ENCODE measurements around the gene PSMB2.

Gene PSMB2

DNA sequence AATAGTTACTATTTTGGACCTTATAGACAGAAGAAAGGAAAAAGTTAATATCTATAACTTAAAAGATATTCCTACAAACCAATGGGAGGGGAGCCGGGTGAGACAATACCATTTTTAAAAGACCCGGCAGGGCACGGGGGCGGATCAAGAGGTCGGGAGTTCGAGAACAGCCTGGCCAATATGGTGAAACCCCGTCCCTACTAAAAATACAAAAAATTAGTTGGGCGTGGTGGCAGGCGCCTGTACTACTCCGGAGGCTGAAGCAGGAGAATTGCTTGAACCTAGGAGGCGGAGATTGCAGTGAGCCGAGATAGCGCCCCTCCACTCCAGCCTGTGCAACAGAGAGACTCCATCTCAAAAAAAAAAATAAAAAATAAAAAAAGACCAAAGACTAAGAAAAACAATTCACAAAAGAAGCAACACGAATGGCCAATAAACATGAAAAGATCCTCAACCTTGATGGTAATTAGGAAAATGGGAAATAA lies 1.2 kb upstream of the PSMB2 start:
- no peak for DNase-seq (ENCODE audit: low read depth, low spot score)

DNA sequence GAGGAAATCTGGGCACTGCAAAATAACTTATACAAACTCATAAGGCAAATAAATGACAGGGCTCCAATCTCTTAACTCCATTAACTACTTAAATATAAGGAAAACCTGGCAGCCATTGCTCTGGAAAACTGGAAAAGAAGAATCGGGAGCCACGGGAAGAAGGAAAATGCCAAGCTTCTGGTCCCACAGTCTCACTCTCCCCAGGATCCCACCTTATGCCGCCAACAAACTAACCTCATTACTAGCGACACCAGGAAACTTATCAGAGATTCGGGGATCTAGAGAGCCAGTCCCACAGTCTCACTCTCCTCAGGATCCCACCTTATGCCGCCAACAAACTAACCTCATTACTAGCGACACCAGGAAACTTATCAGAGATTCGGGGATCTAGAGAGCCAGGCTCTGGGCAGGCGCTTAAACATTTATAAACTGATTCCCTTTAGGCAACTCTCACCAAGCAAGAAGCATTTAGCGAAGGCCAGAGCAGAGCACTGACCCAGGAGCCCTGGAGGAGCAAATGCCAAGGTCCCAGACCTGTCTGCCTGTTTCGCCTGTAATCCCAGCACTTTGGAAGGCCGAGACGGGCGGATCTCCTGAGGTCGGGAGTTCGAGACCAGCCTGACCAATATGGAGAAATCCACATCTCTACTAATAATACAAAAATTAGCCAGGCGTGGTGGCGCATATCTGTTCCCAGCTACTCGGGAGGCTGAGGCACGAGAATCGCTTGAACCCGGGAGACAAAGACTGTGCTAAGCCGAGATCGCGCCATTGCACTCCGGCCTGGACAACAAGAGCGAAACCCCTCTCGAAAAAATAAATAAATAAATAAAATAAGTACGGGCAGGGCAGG lies 720 bp downstream of the PSMB2 start:
- DNase-seq (ENCODE audit: low read depth, low spot score) = no peak

DNA sequence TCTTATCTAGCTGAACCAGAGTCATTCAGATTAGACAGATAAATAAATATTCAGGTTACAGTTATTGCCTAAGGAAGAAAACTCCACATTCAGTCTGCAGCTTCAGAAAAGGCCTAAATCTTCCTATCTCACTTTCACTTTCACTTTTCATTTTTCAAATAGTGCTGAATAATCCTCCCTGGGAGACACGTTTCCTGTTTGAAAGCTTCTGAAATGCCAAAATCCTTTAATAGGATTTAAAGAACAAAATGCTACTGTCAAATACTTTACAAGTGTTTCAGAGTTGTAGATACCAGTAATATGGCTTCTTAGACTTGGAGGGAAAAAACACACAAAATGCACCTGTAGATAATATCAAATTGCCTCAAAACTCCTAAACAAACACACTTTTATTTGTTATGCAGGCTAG lies 3.9 kb downstream of the PSMB2 start:
- DNase-seq (ENCODE audit: low read depth, low spot score) = no peak

DNA sequence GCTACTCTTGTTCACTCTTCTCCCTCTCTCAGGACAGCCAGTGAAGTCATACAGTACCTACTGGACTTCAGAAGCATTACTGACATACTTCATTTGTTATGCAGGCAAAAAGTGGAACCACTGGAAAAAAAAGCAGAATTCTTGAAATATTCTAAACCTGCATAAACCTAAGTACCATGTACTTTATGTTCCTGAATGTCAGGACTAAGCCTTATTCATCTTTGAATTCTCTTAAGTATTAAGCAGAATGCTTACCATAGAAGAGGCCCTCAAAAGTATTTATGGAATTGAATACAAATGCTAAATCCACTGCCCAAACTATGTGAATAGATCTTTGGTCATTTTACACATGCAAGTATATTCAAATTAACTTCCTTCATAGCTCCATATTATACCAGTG lies 7.8 kb downstream of the PSMB2 start:
- DNase-seq (ENCODE audit: low read depth, low spot score) = no peak

GRCh38 chr1:35631396-35631795 lies 9.9 kb downstream of the PSMB2 start:
- no peak for DNase-seq (ENCODE audit: low read depth, low spot score)

DNA sequence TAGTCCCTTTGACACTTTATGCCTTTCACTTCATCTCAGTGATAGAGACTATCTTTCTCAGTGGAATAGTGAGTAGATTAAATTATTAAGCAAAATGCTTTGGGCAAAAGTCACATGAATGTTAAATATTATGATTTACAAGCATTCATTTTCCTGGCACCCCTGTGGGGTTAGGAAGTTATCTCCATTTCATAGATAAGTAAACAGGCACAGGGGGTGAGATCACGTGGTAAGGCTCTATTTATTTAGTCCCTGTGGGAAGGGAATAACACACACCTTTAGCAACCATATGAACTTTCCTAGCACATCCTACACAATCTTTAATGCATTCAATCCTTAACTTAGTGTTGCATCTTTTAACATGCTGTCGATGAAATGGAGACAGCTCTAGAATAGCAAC lies 12.3 kb downstream of the PSMB2 start:
- no peak for DNase-seq (ENCODE audit: low read depth, low spot score)

- DNase-seq (ENCODE audit: low read depth, low spot score) = no peak
Measured at GRCh38 chr1:35623832-35624231, 17.5 kb downstream of the PSMB2 start.

DNA sequence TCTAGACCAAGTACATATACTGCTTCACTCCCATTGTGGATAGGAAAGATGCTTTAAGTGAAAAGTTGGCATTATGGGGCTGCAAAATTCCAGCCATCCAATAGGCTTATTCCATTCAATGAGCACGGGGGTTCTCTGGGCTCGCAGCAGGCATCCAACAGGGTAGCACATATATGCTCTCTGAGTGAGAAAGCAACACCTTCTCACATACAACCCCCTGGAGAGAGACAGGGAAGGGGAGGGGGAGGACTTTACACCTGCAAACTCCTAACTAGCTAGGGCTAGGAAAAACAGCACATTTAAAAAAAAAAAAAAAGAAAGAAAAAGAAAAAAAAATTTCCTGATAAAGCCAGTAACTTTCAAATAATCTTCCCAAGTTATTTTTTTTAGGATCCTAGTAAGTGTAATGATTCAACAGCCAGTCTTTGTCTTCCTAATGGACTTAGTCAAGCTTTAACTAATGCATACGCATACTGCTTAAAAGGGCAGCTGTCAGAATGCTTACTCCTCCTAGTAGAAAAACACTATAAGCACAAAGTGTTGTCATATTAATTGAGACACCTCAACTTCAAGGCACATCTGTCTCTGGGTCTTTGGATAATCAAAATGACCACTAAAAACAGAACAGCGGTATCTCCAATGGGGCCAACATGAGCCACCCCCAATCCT lies 18.7 kb downstream of the PSMB2 start:
- DNase-seq (ENCODE audit: low read depth, low spot score) = no peak

DNA sequence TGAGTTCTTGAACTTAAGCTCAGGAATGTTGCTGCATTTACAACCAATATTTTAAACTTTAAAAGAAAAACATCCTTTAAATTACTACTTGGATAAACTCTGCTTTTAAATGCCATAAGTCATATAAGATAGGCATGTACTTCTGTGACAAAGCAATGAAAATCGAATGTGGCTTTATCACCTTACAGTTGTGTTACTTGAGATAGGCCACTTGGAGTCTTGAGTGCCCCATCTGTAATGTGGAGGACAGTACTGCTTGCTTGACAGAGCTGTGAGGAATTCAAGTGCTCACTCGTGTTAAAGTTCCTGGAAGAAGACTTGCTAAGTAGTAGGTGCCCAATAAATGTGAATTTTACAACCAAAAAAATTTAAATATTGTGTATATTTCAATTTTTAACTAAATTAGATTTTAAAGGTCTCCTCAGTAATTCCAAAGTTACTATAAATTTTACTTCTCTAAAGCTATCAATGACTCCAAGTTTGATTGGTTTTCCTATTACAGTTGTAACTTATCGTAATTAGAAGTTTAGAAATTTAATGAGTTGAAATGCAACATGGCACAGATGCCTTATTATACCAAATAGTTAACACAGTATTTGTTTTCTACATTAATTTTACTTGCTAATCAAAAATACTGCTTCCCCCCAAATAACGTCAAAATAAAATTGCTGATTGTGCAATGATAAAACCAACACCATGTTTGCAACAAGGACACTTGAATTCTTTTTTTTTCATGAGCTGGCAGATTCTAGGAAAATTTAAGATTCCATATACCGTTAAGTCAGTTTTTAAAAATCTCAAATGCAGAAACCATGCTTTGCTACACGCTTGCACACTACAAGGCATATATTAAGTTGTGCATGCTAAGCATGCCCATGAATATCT lies 21.8 kb downstream of the PSMB2 start:
- no peak for DNase-seq (ENCODE audit: low read depth, low spot score)

- DNase-seq (ENCODE audit: low read depth, low spot score) = no peak
Measured at GRCh38 chr1:35615440-35615839, 25.9 kb downstream of the PSMB2 start.

DNA sequence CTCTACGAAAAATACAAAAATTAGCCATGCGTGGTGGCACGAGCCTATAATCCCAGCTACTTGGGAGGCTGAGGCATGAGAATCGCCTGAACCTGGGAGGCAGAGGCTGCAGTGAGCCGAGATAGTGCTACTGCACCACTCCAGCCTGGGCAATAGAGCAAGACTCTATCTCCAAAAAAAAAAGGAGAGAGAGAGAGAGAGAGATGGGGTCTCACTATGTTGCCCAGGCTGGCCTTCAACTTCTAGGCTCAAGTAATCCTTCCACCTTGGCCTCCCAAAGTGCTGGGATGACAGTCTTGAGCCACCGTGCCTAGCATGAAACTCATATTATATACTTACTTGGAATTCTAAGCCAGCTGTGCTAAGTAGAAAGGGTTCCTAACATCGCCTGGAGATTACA lies 29.7 kb downstream of the PSMB2 start:
- DNase-seq (ENCODE audit: low read depth, low spot score) = no peak

GRCh38 chr1:35605867-35606182 lies 35.5 kb downstream of the PSMB2 start:
- DNase-seq (ENCODE audit: low read depth, low spot score) = no peak

- DNase-seq (ENCODE audit: low read depth, low spot score) = no peak
Measured at GRCh38 chr1:35605071-35605866, 36.1 kb downstream of the PSMB2 start.

GRCh38 chr1:35603941-35604340 lies 37.4 kb downstream of the PSMB2 start:
- no peak for DNase-seq (ENCODE audit: low read depth, low spot score)

GRCh38 chr1:35603468-35603867 lies 37.9 kb downstream of the PSMB2 start:
- no peak for DNase-seq (ENCODE audit: low read depth, low spot score)

- no peak for DNase-seq (ENCODE audit: low read depth, low spot score)
Measured at GRCh38 chr1:35600593-35600992, 40.7 kb downstream of the PSMB2 start.

DNA sequence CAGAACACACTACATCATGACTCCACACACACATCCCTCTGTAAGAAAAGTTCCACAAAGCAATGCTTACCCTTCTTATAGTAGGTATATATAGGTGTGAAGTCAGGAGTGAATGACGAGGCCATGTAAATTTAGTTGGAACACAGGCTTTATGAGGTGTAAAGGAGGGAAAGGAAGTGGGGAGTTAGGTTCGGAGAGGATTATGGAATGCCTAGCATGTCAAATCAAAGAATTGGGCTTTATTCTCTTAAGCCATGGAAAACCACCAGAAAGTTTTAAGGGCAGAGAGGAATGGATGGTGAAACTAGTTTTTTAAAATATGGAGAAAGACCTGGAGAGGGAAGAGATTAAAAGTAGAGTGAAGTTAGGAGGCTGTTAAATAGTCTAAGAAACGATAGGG lies 41.9 kb downstream of the PSMB2 start:
- DNase-seq (ENCODE audit: low read depth, low spot score) = no peak

DNA sequence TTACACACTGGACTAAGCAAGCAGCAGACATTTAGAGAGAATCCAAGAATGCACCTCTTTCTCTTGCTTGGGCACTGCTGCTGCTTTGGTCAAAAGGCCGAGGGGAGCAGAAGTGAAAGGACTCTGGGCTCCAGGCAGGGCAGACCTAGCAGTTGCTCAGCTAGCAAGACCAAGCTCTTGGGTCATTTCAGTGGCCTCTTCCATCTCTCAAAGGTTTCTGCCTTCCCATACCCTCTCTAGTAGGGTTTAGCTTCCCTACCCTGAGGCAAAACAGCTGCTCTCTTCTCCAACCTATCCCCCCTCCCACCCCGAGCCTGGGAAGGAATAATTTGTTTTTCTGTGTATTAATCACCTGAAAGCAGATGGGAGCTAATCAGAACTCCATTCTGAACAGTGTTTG lies 42.4 kb downstream of the PSMB2 start:
- DNase-seq (ENCODE audit: low read depth, low spot score) = no peak

GRCh38 chr1:35597870-35598269 lies 43.5 kb downstream of the PSMB2 start:
- no peak for DNase-seq (ENCODE audit: low read depth, low spot score)

DNA sequence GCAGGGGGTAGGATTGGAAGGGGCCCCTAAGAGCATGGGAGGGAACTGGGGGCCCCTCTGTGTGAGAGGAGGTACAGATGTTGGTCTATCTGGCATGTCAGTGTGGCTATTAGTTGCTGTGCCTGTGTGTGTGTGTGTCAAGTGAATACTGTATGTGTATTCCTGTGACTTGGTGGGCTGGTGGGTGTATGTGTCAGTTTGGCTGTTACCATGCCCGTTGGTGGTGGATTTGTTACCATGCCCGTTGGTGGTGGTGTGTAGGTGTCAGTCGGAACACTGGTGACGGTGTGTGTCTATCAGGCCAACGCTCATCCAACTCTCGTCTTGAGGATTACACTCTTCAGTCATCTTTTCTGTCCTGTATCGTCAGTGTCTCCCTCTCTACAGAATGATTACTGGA lies 45.6 kb downstream of the PSMB2 start:
- DNase-seq (ENCODE audit: low read depth, low spot score) = no peak

DNA sequence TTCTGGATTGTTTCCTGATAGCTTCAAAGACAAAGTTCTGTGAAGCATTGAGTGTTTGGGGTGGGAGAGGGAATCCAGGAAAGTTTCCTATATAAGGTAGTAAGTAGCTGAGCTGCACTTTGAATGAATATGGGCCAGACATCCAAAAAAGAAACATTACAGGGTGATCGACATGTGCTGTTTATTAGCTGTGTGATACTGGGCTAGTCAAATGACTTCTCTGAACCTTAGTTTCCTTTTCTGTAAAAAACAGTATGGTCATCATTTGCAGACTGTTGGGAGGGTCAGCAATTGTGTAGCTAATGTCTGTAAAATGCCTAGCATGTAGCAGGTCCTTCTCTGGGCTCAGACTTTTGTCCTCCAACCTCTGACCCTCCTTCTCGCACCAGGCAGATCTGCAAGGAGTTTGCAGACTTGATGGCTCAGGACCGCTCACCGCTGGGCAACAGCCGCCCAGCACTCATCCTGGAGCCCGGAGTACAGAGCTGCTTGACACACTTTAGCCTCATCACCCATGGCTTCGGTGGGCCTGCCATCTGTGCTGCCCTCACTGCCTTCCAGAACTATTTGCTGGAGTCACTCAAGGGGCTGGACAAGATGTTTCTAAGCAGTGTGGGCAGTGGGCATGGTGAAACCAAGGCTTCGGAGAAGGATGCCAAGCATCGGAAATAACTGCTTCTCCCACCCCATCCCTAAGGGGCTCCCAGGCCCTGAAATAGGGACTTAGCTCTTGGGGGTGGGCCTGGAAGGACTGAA lies 47.1 kb downstream of the PSMB2 start:
- no peak for DNase-seq (ENCODE audit: low read depth, low spot score)

All from brain pericyte (primary cell).